Colonic mucosa (tissue), 4 donors: ENCODE results near the gene CDR2. TPM values are rescaled to one million over a fixed set of nuclear protein-coding genes. Genes with fewer than 3 reads are reported as not detected.

Experiments used
- DNase-seq: peaks from one replicate; pipeline ENCODE4 v3.0.0-alpha.2; 2020
- H3K27ac ChIP-seq: fragments of 200-600 bp; one replicate; pipeline ENCODE4 v1.8.0; 2021
- H3K27me3 ChIP-seq: fragments of 200-600 bp; one replicate; pipeline ENCODE4 v1.8.0; 2021
- H3K36me3 ChIP-seq: fragments of 200-600 bp; one replicate; pipeline ENCODE4 v1.8.0; 2021
- H3K4me1 ChIP-seq: fragments of 200-600 bp; one replicate; pipeline ENCODE4 v1.8.0; 2021; ENCODE audit warnings: mild to moderate bottlenecking
- H3K4me3 ChIP-seq: fragments of 200-600 bp; one replicate; pipeline ENCODE4 v1.8.0; 2021
- H3K9ac ChIP-seq, 2 donors: one replicate each; pipeline ENCODE4 v1.7.0; 2013; ENCODE audit warnings: control low read depth in 2 of 2, low read depth in 2 of 2, low read length in 2 of 2
- H3K9me3 ChIP-seq: fragments of 200-600 bp; one replicate; pipeline ENCODE4 v1.8.0; 2021
- CTCF ChIP-seq: fragments of 200-600 bp; IDR thresholded peaks from one replicate; pipeline ENCODE4 v1.8.0; 2022; ENCODE audit warnings: antibody characterized with exemption, mild to moderate bottlenecking
- intact Hi-C: fragments of 100-400 bp; cut with DNase I; formaldehyde crosslinking; loops from one replicate; pipeline ENCODE4 v1.14.1; 2022
- total RNA-seq, 2 donors: library from RNA; stranded (reverse); fragmentation: NEBNext Ultra II Directional in 1 of 2; extraction: Animal tissue kit (Norgen Biotek cat#: 25700) in 1 of 2; gene quantifications; one replicate each; pipeline ENCODE4 v1.2.1, GENCODE V29; 2021
- donor health status: healthy.
- donor health status: DM: no; HTN: no; CAD: no.
- donor health status: DM: no; HTN: no; CAD: no.

Gene CDR2
- total RNA-seq, 2 donors from 2014 or later = 24.0 to 31.5 TPM

- TF ChIP-seq CTCF = peak; percentile 63
- H3K27ac ChIP-seq = no peak overlapping the region
Observed at GRCh38 chr16:22300427-22301071, 73.9 kb downstream of the CDR2 start.

GRCh38 chr16:22299036-22299435 lies 75.4 kb downstream of the CDR2 start:
- no peaks in the 10 kb centered on the region for H3K9me3 ChIP-seq
- H3K27ac ChIP-seq = peak overlapping the region; percentile 92
- no peaks in the 10 kb centered on the region for H3K36me3 ChIP-seq

More at GRCh38 chr16:22300427-22301071, 73.9 kb downstream of the CDR2 start:
- H3K36me3 ChIP-seq = no peaks in the 10 kb centered on the region
- intact Hi-C loops = no loop called here
- H3K4me1 ChIP-seq = no peaks in the 10 kb centered on the region
- no peaks in the 10 kb centered on the region for H3K9me3 ChIP-seq
- peak; percentile 62 for DNase-seq
- H3K4me3 ChIP-seq = no peak overlapping the region
- no peaks in the 10 kb centered on the region for H3K27me3 ChIP-seq
- H3K9ac ChIP-seq = no peak overlapping the region

GRCh38 chr16:22297871-22298733 lies 76.3 kb downstream of the CDR2 start:
- intact Hi-C loops = loop anchor here (2.0 to 10.0 kb wide), 3 partner anchors 65 to 293 kb away; partner anchors contain the start of genes MOSMO and PDZD9
- no peaks in the 10 kb centered on the region for H3K4me1 ChIP-seq
- H3K9me3 ChIP-seq = no peaks in the 10 kb centered on the region
- DNase-seq = peak; percentile 69
- no peak for TF ChIP-seq CTCF
- H3K27ac ChIP-seq = peak overlapping the region; percentile 92
- no peaks in the 10 kb centered on the region for H3K27me3 ChIP-seq
- peak overlapping the region; percentile 82 to 88 for H3K9ac ChIP-seq
- H3K4me3 ChIP-seq = peak overlapping the region; percentile 98
- no peaks in the 10 kb centered on the region for H3K36me3 ChIP-seq

More at GRCh38 chr16:22299036-22299435, 75.4 kb downstream of the CDR2 start:
- H3K9ac ChIP-seq = no peak overlapping the region
- no peak for DNase-seq
- TF ChIP-seq CTCF = no peak
- no peaks in the 10 kb centered on the region for H3K4me1 ChIP-seq
- no peaks in the 10 kb centered on the region for H3K27me3 ChIP-seq
- intact Hi-C loops = loop anchor here (10.0 kb wide), 1 partner anchor 294 kb away; the partner anchor contains the start of genes MOSMO and PDZD9
- no peak overlapping the region for H3K4me3 ChIP-seq

GRCh38 chr16:22297114-22297870 lies 77.1 kb downstream of the CDR2 start, which contains the start of gene POLR3E:
Gene POLR3E (plus strand): TSS chr16:22297409. CDS start chr16:22302969, 5,560 bp downstream.
- Histone ChIP-seq H3K27ac (peak within 1 kb of the TSS; percentile 92), H3K27me3 (no peaks in the 10 kb centered on the region), H3K9ac (peak within 1 kb of the TSS; percentile 82 to 88), H3K9me3 (no peaks in the 10 kb centered on the region), H3K36me3 (no peaks in the 10 kb centered on the region), H3K4me1 (no peaks in the 10 kb centered on the region), H3K4me3 (peak within 1 kb of the TSS; percentile 98)
- intact Hi-C loops = loop anchor here (2.0 to 10.0 kb wide), 3 partner anchors 64 to 292 kb away; partner anchors contain the start of genes MOSMO and PDZD9
- peak; percentile 100 for DNase-seq
- peak; percentile 91 for TF ChIP-seq CTCF
